A673 (cell line): ENCODE data around the gene ACP2. TPM values are rescaled to one million over a fixed set of nuclear protein-coding genes. Genes with fewer than 3 reads are reported as not detected.

ENCODE experiments used
- BruUV-seq: library from RNA; stranded (reverse); fragments of 400-500 nt; replicated peaks from 2 replicates; lab custom pipeline; 2021; lab: Mats Ljungman, UMichigan
- CTCF ChIA-PET: fragments of 300-600 bp; sonication (Branson Sonifier 250); formaldehyde crosslinking; loops from one replicate; lab custom pipeline; 2022; ENCODE audit warnings: antibody characterized with exemption; lab: Charles Lee
- POLR2A ChIA-PET: fragments of 300-600 bp; sonication (Branson Sonifier 250); formaldehyde crosslinking; loops from one replicate; lab custom pipeline; 2022; ENCODE audit warnings: antibody characterized with exemption; ENCODE audit not compliant: low non-redundant PET; lab: Charles Lee
- DNase-seq: peaks from one replicate; pipeline ENCODE4 v3.0.0-alpha.2; 2015; ENCODE audit warnings: low spot score
- H3K27ac ChIP-seq: fragments of 200-600 bp; sonication (generic); 2 replicates; pipeline ENCODE4 v1.5.1; 2016; ENCODE audit warnings: mixed run types, low read depth, mild to moderate bottlenecking, mixed read lengths, antibody characterized with exemption, low read length; ENCODE audit not compliant: poor library complexity, severe bottlenecking
- H3K27me3 ChIP-seq: fragments of 200-600 bp; sonication (generic); replicated peaks from 2 replicates; pipeline ENCODE4 v1.6.1; 2017; ENCODE audit warnings: mixed run types, low read depth, mild to moderate bottlenecking, mixed read lengths, antibody characterized with exemption, low read length; ENCODE audit not compliant: insufficient read depth, poor library complexity
- H3K36me3 ChIP-seq: fragments of 200-600 bp; sonication (generic); 2 replicates; pipeline ENCODE4 v1.6.1; 2016; ENCODE audit warnings: mixed run types, mild to moderate bottlenecking, mixed read lengths, antibody characterized with exemption, low read length; ENCODE audit not compliant: insufficient read depth, poor library complexity, severe bottlenecking
- H3K4me1 ChIP-seq: fragments of 200-600 bp; sonication (generic); 2 replicates; pipeline ENCODE4 v1.6.1; 2017; ENCODE audit warnings: mixed run types, mild to moderate bottlenecking, mixed read lengths, antibody characterized with exemption, low read length; ENCODE audit not compliant: insufficient read depth, poor library complexity, severe bottlenecking
- H3K4me3 ChIP-seq: fragments of 200-600 bp; sonication (generic); 2 replicates; pipeline ENCODE4 v1.5.1; 2016; ENCODE audit warnings: low read depth, mixed run types, mild to moderate bottlenecking, mixed read lengths, low read length; ENCODE audit not compliant: poor library complexity, severe bottlenecking
- H3K9me3 ChIP-seq: fragments of 200-600 bp; sonication (generic); 2 replicates; pipeline ENCODE4 v1.6.1; 2016; ENCODE audit warnings: mixed run types, low read depth, mild to moderate bottlenecking, mixed read lengths, antibody characterized with exemption, low read length; ENCODE audit not compliant: poor library complexity, severe bottlenecking
- CTCF ChIP-seq: fragments of 300-800, 200-600 bp; sonication (generic); conservative IDR thresholded peaks from 2 replicates; pipeline ENCODE4 v1.5.1; 2017; ENCODE audit warnings: low read depth, mild to moderate bottlenecking, antibody characterized with exemption, low read length, moderate library complexity, mixed read lengths
- EZH2 ChIP-seq: fragments of 200-600 bp; sonication (generic); IDR thresholded peaks from 2 replicates; pipeline ENCODE4 v1.6.1; 2017; ENCODE audit warnings: borderline replicate concordance, low read depth, mild to moderate bottlenecking, mixed read lengths, antibody characterized with exemption, low read length; ENCODE audit not compliant: poor library complexity, severe bottlenecking
- intact Hi-C: fragments of 100-400 bp; cut with micrococcal nuclease; formaldehyde crosslinking; loops from one replicate; pipeline ENCODE4 v1.10.0; 2022; ENCODE audit not compliant: unreplicated experiment
- total RNA-seq: library from RNA; stranded (reverse); gene quantifications from 2 replicates; pipeline ENCODE4 v1.2.3, GENCODE V29; 2021

Gene ACP2
- total RNA-seq, 1 experiment from 2014 or later, result 63.3 TPM

DNA sequence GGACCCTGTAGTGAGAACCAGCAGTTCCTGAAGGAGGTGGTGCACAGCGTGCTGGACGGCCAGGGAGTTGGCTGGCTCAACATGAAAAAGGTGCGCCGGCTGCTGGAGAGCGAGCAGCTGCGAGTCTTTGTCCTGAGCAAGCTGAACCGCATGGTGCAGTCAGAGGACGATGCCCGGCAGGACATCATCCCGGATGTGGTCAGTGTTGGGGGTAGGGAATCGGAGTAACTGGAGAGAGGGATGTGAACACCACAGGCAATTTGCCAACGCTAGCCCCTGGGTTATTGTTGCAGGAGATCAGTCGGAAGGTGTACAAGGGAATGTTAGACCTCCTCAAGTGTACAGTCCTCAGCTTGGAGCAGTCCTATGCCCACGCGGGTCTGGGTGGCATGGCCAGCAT, 41.2 kb upstream of the ACP2 start:
- ChIA-PET POLR2A (interaction anchor here (0.7 kb wide), 1 partner anchor 284 kb away, joined by 3 read pairs; no protein-coding TSS in a partner anchor), CTCF (no interaction called here)
- no TSS peak for BruUV-seq
- peaks cover 98% of the 10 kb centered on the region for H3K36me3 ChIP-seq
- intact Hi-C loops, result no loop called here
- H3K27ac ChIP-seq, result no peak overlapping the region
- no peaks in the 10 kb centered on the region for H3K9me3 ChIP-seq
- H3K27me3 ChIP-seq, result no peaks in the 10 kb centered on the region
- no peak overlapping the region for H3K4me3 ChIP-seq
- DNase-seq, result no peak
- no peaks in the 10 kb centered on the region for H3K4me1 ChIP-seq
- TF ChIP-seq EZH2 (no peak), CTCF (no peak)

- Histone ChIP-seq H3K4me3 (no peak overlapping the region), H3K9me3 (no peaks in the 10 kb centered on the region), H3K27ac (no peak overlapping the region), H3K4me1 (no peaks in the 10 kb centered on the region), H3K27me3 (no peaks in the 10 kb centered on the region), H3K36me3 (peaks cover 100% of the 10 kb centered on the region)
- ChIA-PET POLR2A (no interaction called here), CTCF (no interaction called here)
- intact Hi-C loops, result no loop called here
- BruUV-seq, result no TSS peak
- no peak for TF ChIP-seq CTCF
- TF ChIP-seq EZH2, result no peak
- no peak for DNase-seq
Observed at GRCh38 chr11:47288066-47288465, 39.5 kb upstream of the ACP2 start.

- CTCF ChIA-PET, result no interaction called here
- no TSS peak for BruUV-seq
Observed at GRCh38 chr11:47285969-47286770, 37.6 kb upstream of the ACP2 start.

More at GRCh38 chr11:47285969-47286770, 37.6 kb upstream of the ACP2 start:
- Histone ChIP-seq H3K27me3 (no peaks in the 10 kb centered on the region), H3K36me3 (peaks cover 98% of the 10 kb centered on the region), H3K4me1 (no peaks in the 10 kb centered on the region), H3K4me3 (no peak overlapping the region), H3K27ac (no peak overlapping the region), H3K9me3 (no peaks in the 10 kb centered on the region)
- POLR2A ChIA-PET, result no interaction called here
- intact Hi-C loops, result no loop called here
- DNase-seq, result no peak
- TF ChIP-seq EZH2 (no peak), CTCF (no peak)
